SK-N-SH treated with all-trans-retinoic acid at 6 μM for 48 hours (cell line): ENCODE measurements around the gene OPRL1.

Experiments
- ATAC-seq: fragments of 200-7000 bp; cut with Tn5 transposase; 3 replicates; pipeline ENCODE4 v1.9.1; 2020; ENCODE audit warnings: mild to moderate bottlenecking, moderate library complexity
- ARNTL ChIP-seq: fragments of 450-650 bp; formaldehyde crosslinking; IDR thresholded peaks from 2 replicates; pipeline ENCODE4 v1.5.0; 2020; ENCODE audit warnings: low read depth, mild to moderate bottlenecking, moderate library complexity, borderline replicate concordance
- BACH2 ChIP-seq: fragments of 250-450 bp; sonication (Bioruptor Pico); IDR thresholded peaks from 2 replicates; pipeline ENCODE4 v1.9.0; 2021; ENCODE audit warnings: mild to moderate bottlenecking, borderline replicate concordance
- CREB5 ChIP-seq: fragments of 250-450 bp; sonication (Bioruptor Pico); IDR thresholded peaks from 2 replicates; pipeline ENCODE4 v1.5.1; 2020; ENCODE audit warnings: low read depth, mild to moderate bottlenecking, moderate library complexity
- ESRRG ChIP-seq: fragments of 250-450 bp; sonication (Bioruptor Pico); IDR thresholded peaks from 2 replicates; pipeline ENCODE4 v1.6.1; 2021; ENCODE audit warnings: mild to moderate bottlenecking
- GLIS3 ChIP-seq: fragments of 250-450 bp; sonication (Bioruptor Pico); IDR thresholded peaks from 2 replicates; pipeline ENCODE4 v1.5.0; 2020; ENCODE audit warnings: mild to moderate bottlenecking, moderate library complexity
- ISL1 ChIP-seq: fragments of 250-450 bp; sonication (Bioruptor Pico); IDR thresholded peaks from 2 replicates; pipeline ENCODE4 v2.1.2; 2022; ENCODE audit warnings: mild to moderate bottlenecking, moderate library complexity
- PPARA ChIP-seq: fragments of 250-450 bp; sonication (Bioruptor Pico); IDR thresholded peaks from 2 replicates; pipeline ENCODE4 v1.5.0; 2020; ENCODE audit warnings: mild to moderate bottlenecking, borderline replicate concordance
- SNAI2 ChIP-seq: fragments of 250-450 bp; sonication (Bioruptor Pico); IDR thresholded peaks from 2 replicates; pipeline ENCODE4 v1.5.0; 2020; ENCODE audit warnings: mild to moderate bottlenecking, moderate library complexity
- TOX ChIP-seq: fragments of 250-450 bp; sonication (Bioruptor Pico); IDR thresholded peaks from 2 replicates; pipeline ENCODE4 v1.8.0; 2021; ENCODE audit warnings: mild to moderate bottlenecking, moderate library complexity, borderline replicate concordance
- ZC3H10 ChIP-seq: fragments of 250-450 bp; sonication (Bioruptor Pico); IDR thresholded peaks from 2 replicates; pipeline ENCODE4 v1.5.1; 2021; ENCODE audit warnings: mild to moderate bottlenecking, moderate library complexity
- ZFP3 ChIP-seq: fragments of 250-450 bp; sonication (Bioruptor Pico); IDR thresholded peaks from 2 replicates; pipeline ENCODE4 v1.5.0; 2020; ENCODE audit warnings: mild to moderate bottlenecking, moderate library complexity
- ZFP30 ChIP-seq: fragments of 450-650 bp; formaldehyde crosslinking; IDR thresholded peaks from 2 replicates; pipeline ENCODE4 v1.5.0; 2022; ENCODE audit warnings: mild to moderate bottlenecking, moderate library complexity
- ZNF70 ChIP-seq: fragments of 450-650 bp; formaldehyde crosslinking; IDR thresholded peaks from 2 replicates; pipeline ENCODE4 v1.5.0; 2020; ENCODE audit warnings: mild to moderate bottlenecking, moderate library complexity
- ZNF8 ChIP-seq: fragments of 450-650 bp; formaldehyde crosslinking; IDR thresholded peaks from 2 replicates; pipeline ENCODE4 v1.5.0; 2020; ENCODE audit warnings: mild to moderate bottlenecking, moderate library complexity
- TF ChIP-seq, protein P1 (sequence below): fragments of 250-450 bp; sonication (Bioruptor Pico); IDR thresholded peaks from 2 replicates; pipeline ENCODE4 v1.8.0; 2020; ENCODE audit warnings: mild to moderate bottlenecking, moderate library complexity, borderline replicate concordance
- TF ChIP-seq, protein P2 (sequence below): fragments of 250-450 bp; sonication (Bioruptor Pico); IDR thresholded peaks from 2 replicates; pipeline ENCODE4 v1.5.0; 2020; ENCODE audit warnings: mild to moderate bottlenecking, moderate library complexity
- TF ChIP-seq, protein P3 (sequence below): fragments of 250-450 bp; sonication (Bioruptor Pico); IDR thresholded peaks from 2 replicates; pipeline ENCODE4 v1.8.0; 2021; ENCODE audit warnings: low read depth, mild to moderate bottlenecking, moderate library complexity, borderline replicate concordance
- TF ChIP-seq, protein P4 (sequence below): fragments of 250-450 bp; sonication (Bioruptor Pico); IDR thresholded peaks from 2 replicates; pipeline ENCODE4 v1.5.1; 2021; ENCODE audit warnings: mild to moderate bottlenecking, moderate library complexity

Gene OPRL1

DNA sequence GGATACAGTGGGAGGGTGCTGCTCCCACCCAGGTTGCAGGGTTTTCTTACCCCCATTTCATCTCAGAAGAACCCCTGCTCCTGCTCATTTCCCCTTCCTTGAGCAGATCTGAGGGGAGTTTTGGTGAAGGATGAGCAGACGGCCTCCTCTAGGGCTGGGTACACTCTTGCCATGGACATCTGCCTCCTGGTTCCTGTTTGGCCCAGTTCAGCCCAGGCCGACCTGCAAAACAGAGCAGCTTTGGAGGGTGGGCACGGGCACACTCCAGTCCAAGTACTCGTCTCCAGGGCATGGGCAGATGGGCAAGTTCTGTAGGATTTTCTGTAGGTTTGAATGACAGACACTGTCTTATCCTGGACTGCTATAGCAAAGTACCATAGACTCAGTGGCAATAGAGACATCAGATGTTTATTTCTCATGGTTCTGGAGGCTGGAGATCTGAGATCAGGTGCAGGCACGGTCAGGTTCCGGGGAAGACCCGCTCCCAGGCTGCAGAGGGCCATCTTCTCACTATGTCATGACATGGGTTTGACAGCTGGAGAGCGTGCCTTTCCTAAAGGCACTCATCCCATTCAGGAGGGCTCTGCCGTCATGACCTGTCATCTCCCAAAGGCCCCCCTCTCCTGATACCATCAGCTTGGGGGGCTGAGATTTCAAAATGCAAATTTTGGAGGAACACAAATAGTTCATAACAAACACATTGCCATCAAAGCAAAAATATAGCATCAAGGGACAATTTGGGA is 21.2 kb downstream of the OPRL1 start:
- no peak for ATAC-seq
- no peak for TF ChIP-seq ZFP3 (CRISPR knock-in tag)
- no peak for TF ChIP-seq ZNF8 (CRISPR knock-in tag)
- no peak for TF ChIP-seq PPARA (CRISPR knock-in tag)
- TF ChIP-seq SNAI2 (CRISPR knock-in tag), result no peak
- TF ChIP-seq ZFP30, result no peak
- no peak for TF ChIP-seq ZC3H10 (CRISPR knock-in tag)
- TF ChIP-seq BACH2 (CRISPR knock-in tag), result no peak
- TF ChIP-seq, protein P1, sequence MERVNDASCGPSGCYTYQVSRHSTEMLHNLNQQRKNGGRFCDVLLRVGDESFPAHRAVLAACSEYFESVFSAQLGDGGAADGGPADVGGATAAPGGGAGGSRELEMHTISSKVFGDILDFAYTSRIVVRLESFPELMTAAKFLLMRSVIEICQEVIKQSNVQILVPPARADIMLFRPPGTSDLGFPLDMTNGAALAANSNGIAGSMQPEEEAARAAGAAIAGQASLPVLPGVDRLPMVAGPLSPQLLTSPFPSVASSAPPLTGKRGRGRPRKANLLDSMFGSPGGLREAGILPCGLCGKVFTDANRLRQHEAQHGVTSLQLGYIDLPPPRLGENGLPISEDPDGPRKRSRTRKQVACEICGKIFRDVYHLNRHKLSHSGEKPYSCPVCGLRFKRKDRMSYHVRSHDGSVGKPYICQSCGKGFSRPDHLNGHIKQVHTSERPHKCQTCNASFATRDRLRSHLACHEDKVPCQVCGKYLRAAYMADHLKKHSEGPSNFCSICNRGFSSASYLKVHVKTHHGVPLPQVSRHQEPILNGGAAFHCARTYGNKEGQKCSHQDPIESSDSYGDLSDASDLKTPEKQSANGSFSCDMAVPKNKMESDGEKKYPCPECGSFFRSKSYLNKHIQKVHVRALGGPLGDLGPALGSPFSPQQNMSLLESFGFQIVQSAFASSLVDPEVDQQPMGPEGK (CRISPR knock-in tag), result no peak
- TF ChIP-seq GLIS3 (CRISPR knock-in tag), result no peak
- TF ChIP-seq ZNF70, result no peak
- TF ChIP-seq, protein P2, sequence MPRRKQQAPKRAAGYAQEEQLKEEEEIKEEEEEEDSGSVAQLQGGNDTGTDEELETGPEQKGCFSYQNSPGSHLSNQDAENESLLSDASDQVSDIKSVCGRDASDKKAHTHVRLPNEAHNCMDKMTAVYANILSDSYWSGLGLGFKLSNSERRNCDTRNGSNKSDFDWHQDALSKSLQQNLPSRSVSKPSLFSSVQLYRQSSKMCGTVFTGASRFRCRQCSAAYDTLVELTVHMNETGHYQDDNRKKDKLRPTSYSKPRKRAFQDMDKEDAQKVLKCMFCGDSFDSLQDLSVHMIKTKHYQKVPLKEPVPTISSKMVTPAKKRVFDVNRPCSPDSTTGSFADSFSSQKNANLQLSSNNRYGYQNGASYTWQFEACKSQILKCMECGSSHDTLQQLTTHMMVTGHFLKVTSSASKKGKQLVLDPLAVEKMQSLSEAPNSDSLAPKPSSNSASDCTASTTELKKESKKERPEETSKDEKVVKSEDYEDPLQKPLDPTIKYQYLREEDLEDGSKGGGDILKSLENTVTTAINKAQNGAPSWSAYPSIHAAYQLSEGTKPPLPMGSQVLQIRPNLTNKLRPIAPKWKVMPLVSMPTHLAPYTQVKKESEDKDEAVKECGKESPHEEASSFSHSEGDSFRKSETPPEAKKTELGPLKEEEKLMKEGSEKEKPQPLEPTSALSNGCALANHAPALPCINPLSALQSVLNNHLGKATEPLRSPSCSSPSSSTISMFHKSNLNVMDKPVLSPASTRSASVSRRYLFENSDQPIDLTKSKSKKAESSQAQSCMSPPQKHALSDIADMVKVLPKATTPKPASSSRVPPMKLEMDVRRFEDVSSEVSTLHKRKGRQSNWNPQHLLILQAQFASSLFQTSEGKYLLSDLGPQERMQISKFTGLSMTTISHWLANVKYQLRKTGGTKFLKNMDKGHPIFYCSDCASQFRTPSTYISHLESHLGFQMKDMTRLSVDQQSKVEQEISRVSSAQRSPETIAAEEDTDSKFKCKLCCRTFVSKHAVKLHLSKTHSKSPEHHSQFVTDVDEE, result no peak
- TF ChIP-seq, protein P3, sequence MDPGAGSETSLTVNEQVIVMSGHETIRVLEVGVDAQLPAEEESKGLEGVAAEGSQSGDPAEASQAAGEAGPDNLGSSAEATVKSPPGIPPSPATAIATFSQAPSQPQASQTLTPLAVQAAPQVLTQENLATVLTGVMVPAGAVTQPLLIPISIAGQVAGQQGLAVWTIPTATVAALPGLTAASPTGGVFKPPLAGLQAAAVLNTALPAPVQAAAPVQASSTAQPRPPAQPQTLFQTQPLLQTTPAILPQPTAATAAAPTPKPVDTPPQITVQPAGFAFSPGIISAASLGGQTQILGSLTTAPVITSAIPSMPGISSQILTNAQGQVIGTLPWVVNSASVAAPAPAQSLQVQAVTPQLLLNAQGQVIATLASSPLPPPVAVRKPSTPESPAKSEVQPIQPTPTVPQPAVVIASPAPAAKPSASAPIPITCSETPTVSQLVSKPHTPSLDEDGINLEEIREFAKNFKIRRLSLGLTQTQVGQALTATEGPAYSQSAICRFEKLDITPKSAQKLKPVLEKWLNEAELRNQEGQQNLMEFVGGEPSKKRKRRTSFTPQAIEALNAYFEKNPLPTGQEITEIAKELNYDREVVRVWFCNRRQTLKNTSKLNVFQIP (CRISPR knock-in tag), result no peak
- TF ChIP-seq ISL1 (CRISPR knock-in tag), result no peak

GRCh38 chr20:64101731-64102621 is 22.1 kb downstream of the OPRL1 start:
- peak; percentile 85 for ATAC-seq
- TF ChIP-seq, protein P4, sequence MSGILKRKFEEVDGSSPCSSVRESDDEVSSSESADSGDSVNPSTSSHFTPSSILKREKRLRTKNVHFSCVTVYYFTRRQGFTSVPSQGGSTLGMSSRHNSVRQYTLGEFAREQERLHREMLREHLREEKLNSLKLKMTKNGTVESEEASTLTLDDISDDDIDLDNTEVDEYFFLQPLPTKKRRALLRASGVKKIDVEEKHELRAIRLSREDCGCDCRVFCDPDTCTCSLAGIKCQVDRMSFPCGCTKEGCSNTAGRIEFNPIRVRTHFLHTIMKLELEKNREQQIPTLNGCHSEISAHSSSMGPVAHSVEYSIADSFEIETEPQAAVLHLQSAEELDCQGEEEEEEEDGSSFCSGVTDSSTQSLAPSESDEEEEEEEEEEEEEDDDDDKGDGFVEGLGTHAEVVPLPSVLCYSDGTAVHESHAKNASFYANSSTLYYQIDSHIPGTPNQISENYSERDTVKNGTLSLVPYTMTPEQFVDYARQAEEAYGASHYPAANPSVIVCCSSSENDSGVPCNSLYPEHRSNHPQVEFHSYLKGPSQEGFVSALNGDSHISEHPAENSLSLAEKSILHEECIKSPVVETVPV (CRISPR knock-in tag), result no peak
- TF ChIP-seq CREB5 (CRISPR knock-in tag) (no peak), ZNF70 (no peak), GLIS3 (CRISPR knock-in tag) (no peak), ZFP30 (no peak), BACH2 (CRISPR knock-in tag) (no peak), ISL1 (CRISPR knock-in tag) (no peak), ZC3H10 (CRISPR knock-in tag) (no peak), ARNTL (CRISPR knock-in tag) (no peak), ZNF8 (CRISPR knock-in tag) (no peak), ESRRG (no peak), SNAI2 (CRISPR knock-in tag) (no peak), TOX (no peak)
- TF ChIP-seq, protein P2, result no peak
- TF ChIP-seq, protein P1 (CRISPR knock-in tag), result no peak
- TF ChIP-seq, protein P3 (CRISPR knock-in tag), result no peak
- TF ChIP-seq, all 23 proteins: peak for 0
